ENCODE results near the gene TM7SF2. TPM values are rescaled to one million over a fixed set of nuclear protein-coding genes. Genes with fewer than 3 reads are reported as not detected.
A peak's percentile ranks its signal among the peaks of the same experiment; 100 is the strongest.

TM7SF2 gene
- total RNA-seq, 6 donors from 2014 or later: 36.8 to 82.7 (median 45.5) TPM

- peaks cover 24 to 33% (median 27%) of the 10 kb centered on the region in 4 donors for H3K4me1 ChIP-seq
- ATAC-seq (ENCODE audit: low FRiP score in 2 of 2) (no peak), DNase-seq (no peak)
- no peaks in the 10 kb centered on the region for H3K27me3 ChIP-seq
- WGBS, 2 donors: 85 to 100% methylated on average over 2 to 6 of the region's 6 CpGs
- H3K4me3 ChIP-seq: no peak overlapping the region
- H3K9me3 ChIP-seq: no peaks in the 10 kb centered on the region
- no peak for TF ChIP-seq EP300 (IDR thresholded peaks at IDR 0.05)
- no peak for TF ChIP-seq CTCF (IDR thresholded peaks at IDR 0.05)
- no peak for TF ChIP-seq POLR2A (IDR thresholded peaks at IDR 0.05)
- H3K27ac ChIP-seq: peak overlapping the region in 1 of 4 donors; percentile 97
- peaks cover 37 to 60% (median 58%) of the 10 kb centered on the region in 4 donors for H3K36me3 ChIP-seq
Measured at GRCh38 chr11:65131895-65132237, 20.2 kb downstream of the TM7SF2 start.

- ATAC-seq (ENCODE audit: low FRiP score in 2 of 2): no peak
Measured at GRCh38 chr11:65132238-65132987, 20.7 kb downstream of the TM7SF2 start.

GRCh38 chr11:65132988-65133700, 21.5 kb downstream of the TM7SF2 start:
- peak in 1 of 2 donors; percentile 17 for ATAC-seq (ENCODE audit: low FRiP score in 2 of 2)
- DNase-seq: peak; percentile 82 to 90
- WGBS, 2 donors: 46% methylated on average over 18 of the region's 18 CpGs
- Histone ChIP-seq H3K27ac (peak overlapping the region; percentile 97 to 99 (median 98)), H3K27me3 (no peaks in the 10 kb centered on the region), H3K9me3 (no peaks in the 10 kb centered on the region), H3K36me3 (peaks cover 27 to 47% (median 46%) of the 10 kb centered on the region in 4 donors), H3K4me3 (peak overlapping the region; percentile 67 to 98 (median 88)), H3K4me1 (peaks cover 24 to 33% (median 27%) of the 10 kb centered on the region in 4 donors)
- TF ChIP-seq POLR2A (IDR thresholded peaks at IDR 0.05) (no peak), POLR2AphosphoS5 (IDR thresholded peaks at IDR 0.05) (no peak), EP300 (IDR thresholded peaks at IDR 0.05) (no peak), CTCF (IDR thresholded peaks at IDR 0.05) (no peak)

More at GRCh38 chr11:65132238-65132987, 20.7 kb downstream of the TM7SF2 start:
- WGBS, 2 donors: 70 to 74% methylated on average over 6 to 10 of the region's 10 CpGs
- TF ChIP-seq EP300 (IDR thresholded peaks at IDR 0.05) (no peak), CTCF (IDR thresholded peaks at IDR 0.05) (no peak), POLR2AphosphoS5 (IDR thresholded peaks at IDR 0.05) (no peak), POLR2A (IDR thresholded peaks at IDR 0.05) (no peak)
- Histone ChIP-seq H3K4me3 (peak overlapping the region in 3 of 4 donors; percentile 67 to 98 (median 86)), H3K4me1 (peaks cover 24 to 33% (median 27%) of the 10 kb centered on the region in 4 donors), H3K36me3 (peaks cover 32 to 55% (median 53%) of the 10 kb centered on the region in 4 donors), H3K27me3 (no peaks in the 10 kb centered on the region), H3K9me3 (no peaks in the 10 kb centered on the region), H3K27ac (peak overlapping the region in 3 of 4 donors; percentile 97 to 99 (median 98))
- no peak for DNase-seq

GRCh38 chr11:65133724-65134123, 22.1 kb downstream of the TM7SF2 start:
- peaks cover 24 to 33% (median 27%) of the 10 kb centered on the region in 4 donors for H3K4me1 ChIP-seq
- H3K4me3 ChIP-seq: peak overlapping the region; percentile 67 to 98 (median 88)
- H3K36me3 ChIP-seq: peaks cover 23 to 42% (median 40%) of the 10 kb centered on the region in 4 donors
- TF ChIP-seq CTCF (IDR thresholded peaks at IDR 0.05) (no peak), EP300 (IDR thresholded peaks at IDR 0.05) (no peak), POLR2AphosphoS5 (IDR thresholded peaks at IDR 0.05) (no peak), POLR2A (IDR thresholded peaks at IDR 0.05) (no peak)
- peak overlapping the region; percentile 97 to 99 (median 98) for H3K27ac ChIP-seq
- no peaks in the 10 kb centered on the region for H3K27me3 ChIP-seq
- peak in 1 of 2 donors; percentile 29 for ATAC-seq (ENCODE audit: low FRiP score in 2 of 2)
- H3K9me3 ChIP-seq: no peaks in the 10 kb centered on the region
- 2 to 3% methylated on average over 18 to 20 of the region's 20 CpGs for WGBS, 2 donors
- DNase-seq: no peak

Data from upper lobe of left lung (tissue), 6 donors.